ENCODE measurements around the gene OLFML2B. TPM values are rescaled to one million over a fixed set of nuclear protein-coding genes. Genes with fewer than 3 reads are reported as not detected.

The OLFML2B gene
- total RNA-seq, 2 donors from 2014 or later, result 0.75 to 1.00 TPM

GRCh38 chr1:161981735-161982506 is 41.7 kb downstream of the OLFML2B start:
- H3K4me1 Mint-ChIP-seq, result no peaks in the 10 kb centered on the region
- no peak overlapping the region for H3K27ac Mint-ChIP-seq
- no peak overlapping the region for H3K4me3 Mint-ChIP-seq
- Histone ChIP-seq H3K27ac (ENCODE audit: low read depth, low read length) (no peak overlapping the region), H3K9me3 (ENCODE audit: control insufficient read depth, low read length) (no peaks in the 10 kb centered on the region), H3K9ac (ENCODE audit: extremely low read depth, low read length, poor library complexity, severe bottlenecking) (no peak overlapping the region), H3K27me3 (ENCODE audit: control insufficient read depth, insufficient read depth, low read length, poor library complexity, severe bottlenecking) (no peaks in the 10 kb centered on the region), H3K4me3 (ENCODE audit: low read length) (no peak overlapping the region), H3K4me1 (ENCODE audit: control insufficient read depth, insufficient read depth, low read length) (no peaks in the 10 kb centered on the region), H3K36me3 (ENCODE audit: control insufficient read depth, insufficient read depth, low read length) (no peaks in the 10 kb centered on the region)
- DNase-seq, result no peak
- WGBS, 2 experiments (ENCODE audit: insufficient coverage in 1 of 2, insufficient read length in 1 of 2), result 93 to 97% methylated on average over 7 to 11 of the region's 11 CpGs
- no peaks in the 10 kb centered on the region for H3K36me3 Mint-ChIP-seq (ENCODE audit: low read depth)
- peaks cover 2% of the 10 kb centered on the region for H3K9me3 Mint-ChIP-seq
- peaks cover 11% of the 10 kb centered on the region for H3K27me3 Mint-ChIP-seq (ENCODE audit: insufficient read depth)
- no peak for TF ChIP-seq CTCF (conservative IDR thresholded peaks at IDR 0.05)

- no peaks in the 10 kb centered on the region for H3K36me3 Mint-ChIP-seq (ENCODE audit: low read depth)
- Histone ChIP-seq H3K36me3 (ENCODE audit: control insufficient read depth, insufficient read depth, low read length) (no peaks in the 10 kb centered on the region), H3K27ac (ENCODE audit: low read depth, low read length) (no peak overlapping the region), H3K9ac (ENCODE audit: extremely low read depth, low read length, poor library complexity, severe bottlenecking) (no peak overlapping the region), H3K27me3 (ENCODE audit: control insufficient read depth, insufficient read depth, low read length, poor library complexity, severe bottlenecking) (no peaks in the 10 kb centered on the region), H3K4me3 (ENCODE audit: low read length) (no peak overlapping the region), H3K4me1 (ENCODE audit: control insufficient read depth, insufficient read depth, low read length) (no peaks in the 10 kb centered on the region), H3K9me3 (ENCODE audit: control insufficient read depth, low read length) (no peaks in the 10 kb centered on the region)
- no peak for DNase-seq
- peaks cover 2% of the 10 kb centered on the region for H3K9me3 Mint-ChIP-seq
- 92 to 97% methylated on average over 8 of the region's 8 CpGs for WGBS, 2 experiments (ENCODE audit: insufficient coverage in 1 of 2, insufficient read length in 1 of 2)
- H3K27me3 Mint-ChIP-seq (ENCODE audit: insufficient read depth), result peaks cover 14% of the 10 kb centered on the region
- no peak overlapping the region for H3K4me3 Mint-ChIP-seq
- TF ChIP-seq CTCF (conservative IDR thresholded peaks at IDR 0.05), result no peak
- no peaks in the 10 kb centered on the region for H3K4me1 Mint-ChIP-seq
- H3K27ac Mint-ChIP-seq, result no peak overlapping the region
These were observed 42.5 kb downstream of the OLFML2B start for GRCh38 chr1:161981126-161981525.

- Mint-ChIP-seq H3K27me3 (ENCODE audit: insufficient read depth) (peaks cover 14% of the 10 kb centered on the region), H3K9me3 (peaks cover 2% of the 10 kb centered on the region), H3K4me1 (no peaks in the 10 kb centered on the region), H3K27ac (no peak overlapping the region), H3K4me3 (no peak overlapping the region), H3K36me3 (ENCODE audit: low read depth) (no peaks in the 10 kb centered on the region)
- Histone ChIP-seq H3K9me3 (ENCODE audit: control insufficient read depth, low read length) (no peaks in the 10 kb centered on the region), H3K9ac (ENCODE audit: extremely low read depth, low read length, poor library complexity, severe bottlenecking) (no peak overlapping the region), H3K27me3 (ENCODE audit: control insufficient read depth, insufficient read depth, low read length, poor library complexity, severe bottlenecking) (no peaks in the 10 kb centered on the region), H3K4me3 (ENCODE audit: low read length) (no peak overlapping the region), H3K36me3 (ENCODE audit: control insufficient read depth, insufficient read depth, low read length) (no peaks in the 10 kb centered on the region), H3K27ac (ENCODE audit: low read depth, low read length) (no peak overlapping the region), H3K4me1 (ENCODE audit: control insufficient read depth, insufficient read depth, low read length) (no peaks in the 10 kb centered on the region)
- no peak for TF ChIP-seq CTCF (conservative IDR thresholded peaks at IDR 0.05)
- 91 to 97% methylated on average over 16 to 31 of the region's 31 CpGs for WGBS, 2 experiments (ENCODE audit: insufficient coverage in 1 of 2, insufficient read length in 1 of 2)
- no peak for DNase-seq
These were observed 45.5 kb downstream of the OLFML2B start for GRCh38 chr1:161978011-161978790.
